Fibroblast of villous mesenchyme (primary cell): ENCODE data around the gene ACOT8. TPM values are rescaled to one million over a fixed set of nuclear protein-coding genes. Genes with fewer than 3 reads are reported as not detected.
A peak's percentile ranks its signal among the peaks of the same experiment; 100 is the strongest.
"Not testable (repeated sequence)": the region's sequence is repeated elsewhere in the genome, so short reads cannot be mapped to it uniquely, and the experiment has no call there.

ENCODE experiments used
- DNase-seq: peaks from one replicate; pipeline ENCODE4 v3.0.0-alpha.2; 2010; ENCODE audit warnings: low read depth
- H3K4me3 ChIP-seq: 2 replicates; pipeline ENCODE4 v1.5.1; 2011; ENCODE audit warnings: low read depth, mild to moderate bottlenecking, low read length
- total RNA-seq: library from RNA; depleted of rRNA; stranded (reverse); fragments of >200 nt; gene quantifications from 2 replicates; pipeline ENCODE4 v1.2.3, GENCODE V29; 2012
- TF ChIP-seq, protein P1 (sequence below): IDR thresholded peaks from 2 replicates; pipeline ENCODE4 v1.5.1; 2012; ENCODE audit warnings: low read depth, mild to moderate bottlenecking, low read length; ENCODE audit not compliant: insufficient read depth

Gene ACOT8
- total RNA-seq: 36.7 and 43.5 TPM in 2 replicates

DNA sequence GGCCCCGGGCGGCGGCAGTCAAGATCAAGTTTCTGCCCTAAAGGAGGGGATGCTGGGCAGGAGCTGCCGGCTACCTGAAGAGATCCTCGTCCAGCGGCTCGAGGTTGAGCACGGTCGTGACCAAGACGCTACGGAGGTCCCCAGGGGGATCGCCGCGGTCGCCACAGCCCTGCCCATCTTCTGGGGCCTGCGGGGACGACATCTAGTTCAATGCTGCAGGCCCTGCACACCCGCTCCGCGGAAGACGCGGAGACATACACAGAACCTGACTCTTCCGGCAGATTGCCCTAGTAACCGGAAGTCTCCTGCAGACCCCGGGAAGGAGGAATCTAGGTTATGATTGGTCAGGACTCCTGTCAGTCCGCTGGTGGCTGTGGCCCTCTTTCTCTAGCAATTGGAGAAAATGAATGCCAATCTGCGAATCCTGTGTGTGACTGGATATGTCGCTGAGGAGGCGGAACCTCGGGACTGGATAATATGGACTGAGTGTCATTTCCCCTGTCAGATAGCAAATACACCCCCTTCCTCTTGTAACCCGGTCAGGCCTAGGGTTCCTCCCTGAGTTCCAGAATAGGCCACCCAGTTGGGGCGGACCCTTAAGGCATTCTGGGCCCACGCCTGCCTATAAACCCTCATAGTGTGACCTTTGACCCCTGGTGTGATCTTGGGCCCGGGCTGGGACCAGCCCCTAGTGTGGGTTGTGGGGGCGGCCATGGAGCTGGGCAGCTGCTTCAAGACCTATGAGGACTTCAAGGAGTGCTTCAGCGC lies at the start of gene ACOT8, which contains the start of gene ZSWIM3:
ACOT8 (minus strand) TSS at position 279 of the 768 bp plus-strand sequence; CDS start at position 202, 77 bp downstream.
ZSWIM3 (plus strand) TSS at position 501 of the 768 bp plus-strand sequence; CDS start at position 713, 212 bp downstream.
- peak; percentile 100 for DNase-seq
- H3K4me3 ChIP-seq: peak within 1 kb of the TSS; percentile 81
- TF ChIP-seq, protein P1, sequence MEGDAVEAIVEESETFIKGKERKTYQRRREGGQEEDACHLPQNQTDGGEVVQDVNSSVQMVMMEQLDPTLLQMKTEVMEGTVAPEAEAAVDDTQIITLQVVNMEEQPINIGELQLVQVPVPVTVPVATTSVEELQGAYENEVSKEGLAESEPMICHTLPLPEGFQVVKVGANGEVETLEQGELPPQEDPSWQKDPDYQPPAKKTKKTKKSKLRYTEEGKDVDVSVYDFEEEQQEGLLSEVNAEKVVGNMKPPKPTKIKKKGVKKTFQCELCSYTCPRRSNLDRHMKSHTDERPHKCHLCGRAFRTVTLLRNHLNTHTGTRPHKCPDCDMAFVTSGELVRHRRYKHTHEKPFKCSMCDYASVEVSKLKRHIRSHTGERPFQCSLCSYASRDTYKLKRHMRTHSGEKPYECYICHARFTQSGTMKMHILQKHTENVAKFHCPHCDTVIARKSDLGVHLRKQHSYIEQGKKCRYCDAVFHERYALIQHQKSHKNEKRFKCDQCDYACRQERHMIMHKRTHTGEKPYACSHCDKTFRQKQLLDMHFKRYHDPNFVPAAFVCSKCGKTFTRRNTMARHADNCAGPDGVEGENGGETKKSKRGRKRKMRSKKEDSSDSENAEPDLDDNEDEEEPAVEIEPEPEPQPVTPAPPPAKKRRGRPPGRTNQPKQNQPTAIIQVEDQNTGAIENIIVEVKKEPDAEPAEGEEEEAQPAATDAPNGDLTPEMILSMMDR: no peak

DNA sequence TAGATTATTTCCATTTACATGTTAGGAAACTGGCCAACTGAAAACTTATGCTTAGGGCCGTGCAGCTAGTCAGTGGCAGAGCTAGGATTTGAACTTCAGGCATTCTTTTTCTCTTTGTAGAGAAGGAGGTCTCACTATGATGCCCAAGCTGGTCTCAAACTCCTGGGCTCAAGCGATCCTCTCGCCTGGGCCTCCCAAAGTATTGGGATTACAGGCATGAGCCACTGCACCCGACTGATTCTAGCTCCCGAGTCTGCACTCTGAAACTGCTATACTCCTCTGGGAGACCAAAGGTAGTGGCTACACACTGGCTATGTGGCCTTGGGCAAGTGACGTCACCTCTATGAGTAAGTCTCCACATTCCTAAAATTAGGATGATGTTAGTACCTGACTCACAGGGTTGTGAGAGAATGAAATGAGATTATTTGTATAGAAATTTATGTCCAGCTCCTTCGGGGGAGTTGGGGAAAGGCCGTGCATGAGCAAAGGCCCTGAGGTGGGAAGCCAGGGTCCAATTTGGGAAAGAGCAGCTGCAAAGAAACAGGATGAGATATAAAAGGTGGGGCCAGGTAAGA lies 48.4 kb upstream of the ACOT8 start:
- TF ChIP-seq, protein P1: no peak
- no peak for DNase-seq
- H3K4me3 ChIP-seq: no peak overlapping the region

DNA sequence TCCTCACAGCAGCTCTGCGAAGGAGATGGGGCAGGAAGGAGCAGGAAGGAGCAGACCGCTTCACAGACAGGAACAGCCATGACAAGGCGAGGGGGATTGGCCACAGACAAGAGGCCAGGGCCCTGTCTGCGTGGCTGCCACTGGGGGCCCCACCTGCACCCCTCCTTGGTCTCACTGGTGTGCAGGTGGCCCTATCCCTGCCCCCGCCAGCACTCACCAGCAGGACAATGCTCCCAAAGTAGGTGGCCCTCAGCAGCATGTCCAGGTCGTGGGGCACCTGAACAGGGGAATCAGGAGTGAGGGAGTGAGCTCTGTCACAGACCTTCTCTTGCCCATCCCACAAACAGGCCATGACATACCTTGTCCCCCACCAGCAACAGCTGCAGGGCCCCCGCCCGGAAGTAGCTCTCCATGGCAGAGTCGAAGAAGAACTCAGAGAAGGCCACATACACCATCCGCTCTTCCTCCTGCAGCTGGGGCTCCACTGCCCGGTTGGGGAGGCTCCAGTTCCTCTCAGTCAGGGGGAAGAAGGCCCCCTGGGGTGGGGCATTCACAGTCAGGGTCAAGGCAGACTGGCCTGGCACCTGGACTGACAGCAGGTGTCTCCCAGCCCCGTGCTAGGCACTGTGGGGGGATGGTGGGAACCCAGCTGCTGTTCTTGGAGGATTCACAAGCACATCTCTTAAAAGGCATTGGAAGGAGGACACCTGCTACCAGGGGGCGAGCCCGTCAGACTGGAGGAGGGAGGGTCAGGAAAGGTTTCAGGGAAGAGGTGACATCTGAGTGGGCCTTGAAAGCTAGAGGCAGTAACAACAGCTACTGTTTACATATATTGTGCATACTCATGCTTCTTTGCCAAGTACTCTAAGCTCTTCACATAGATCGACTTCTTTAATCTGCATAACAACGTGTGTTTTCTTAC lies 47.7 kb upstream of the ACOT8 start:
- no peak overlapping the region for H3K4me3 ChIP-seq
- TF ChIP-seq, protein P1: no peak
- no peak for DNase-seq

DNA sequence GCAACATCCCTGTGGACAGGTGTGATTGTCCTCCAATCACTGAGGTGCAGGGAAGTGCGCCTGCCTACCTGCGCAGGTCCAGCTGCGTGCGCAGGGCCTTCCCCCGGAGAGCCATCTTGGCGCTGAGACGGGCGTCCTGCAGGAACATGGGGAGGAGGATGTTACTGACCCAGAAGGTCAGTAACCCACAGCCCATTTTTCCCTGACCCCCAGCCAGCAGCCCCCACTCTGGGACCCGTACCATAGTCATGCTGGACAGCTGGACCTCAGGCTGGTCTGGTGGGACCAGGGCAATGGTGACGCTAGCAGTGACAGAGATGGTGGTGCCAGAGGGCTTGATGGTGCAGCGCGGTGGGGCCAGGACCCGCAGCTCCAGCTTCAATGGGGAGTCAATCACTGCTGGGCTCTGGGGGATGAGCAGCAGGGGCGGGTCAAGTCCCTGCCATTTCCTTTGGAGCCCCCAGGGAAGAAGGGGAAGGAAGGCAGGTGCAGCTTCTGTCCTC lies 45.1 kb upstream of the ACOT8 start:
- TF ChIP-seq, protein P1: no peak
- H3K4me3 ChIP-seq: no peak overlapping the region
- no peak for DNase-seq

DNA sequence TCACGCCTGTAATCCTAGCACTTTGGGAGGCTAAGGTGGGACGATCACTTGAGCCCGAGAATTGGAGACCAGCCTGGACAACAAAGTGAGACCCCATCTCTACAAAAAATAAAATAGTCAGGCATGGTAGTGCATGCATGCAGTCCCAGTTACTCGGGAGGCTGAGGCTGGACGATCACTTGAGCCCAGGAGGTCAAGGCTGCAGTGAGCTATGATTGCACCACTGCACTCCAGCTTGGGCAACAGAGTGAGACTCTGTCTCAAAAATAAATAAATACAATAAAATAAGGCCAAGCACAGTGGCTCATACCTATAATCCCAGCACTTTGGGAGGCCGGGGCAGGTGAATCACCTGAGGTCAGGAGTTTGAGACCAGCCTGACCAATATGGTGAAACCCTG lies 44.1 kb upstream of the ACOT8 start:
- not testable (repeated sequence) for H3K4me3 ChIP-seq, DNase-seq

DNA sequence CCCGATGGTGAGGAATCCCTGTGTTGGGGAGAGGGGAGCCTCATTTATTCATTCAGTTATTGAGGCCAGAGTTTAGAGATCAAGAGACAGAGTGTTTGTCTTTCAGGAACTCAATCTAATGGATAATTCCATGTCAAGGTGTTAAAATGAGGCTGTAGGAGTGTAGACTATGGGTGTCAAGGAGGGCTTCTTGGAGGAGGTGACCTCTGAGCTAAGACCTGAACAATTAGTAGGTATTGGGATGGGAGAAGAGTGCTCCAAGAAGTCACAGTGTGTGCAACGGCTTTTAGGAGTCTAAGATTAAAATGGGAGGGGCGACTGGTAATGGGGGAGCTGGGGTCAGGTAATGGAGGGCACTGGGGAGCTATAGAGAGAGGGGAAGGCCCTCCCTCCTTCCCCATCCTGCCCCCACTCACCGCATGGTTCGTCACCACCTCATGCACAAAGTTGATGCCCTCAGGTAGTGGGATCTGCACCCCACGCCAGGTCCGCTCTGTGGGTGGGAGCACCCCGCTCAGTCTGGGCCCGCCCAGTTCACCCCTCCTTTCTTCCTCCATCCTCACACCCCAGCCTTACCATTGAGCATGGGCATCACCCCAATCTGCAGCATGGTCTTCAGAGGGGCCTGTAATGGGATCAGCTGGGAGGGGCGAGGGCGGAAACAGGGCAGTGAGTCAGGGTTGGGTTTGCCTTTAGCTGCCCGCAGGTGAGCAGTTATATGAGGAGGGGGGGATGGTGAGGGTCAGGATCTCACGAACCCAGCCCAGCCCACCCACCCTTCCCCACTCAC lies 42.0 kb upstream of the ACOT8 start:
- DNase-seq: no peak
- TF ChIP-seq, protein P1: no peak
- no peak overlapping the region for H3K4me3 ChIP-seq
